ENCODE results near the gene PPP2R1A. TPM values are rescaled to one million over a fixed set of nuclear protein-coding genes. Genes with fewer than 3 reads are reported as not detected.
"Not testable (repeated sequence)": the region's sequence is repeated elsewhere in the genome, so short reads cannot be mapped to it uniquely, and the experiment has no call there.

Gene PPP2R1A
- total RNA-seq, 2 experiments from 2014 or later: 231 to 236 TPM

- ChIA-PET CTCF (no interaction called here), POLR2A (interaction anchor here (0.6 kb wide), 1 partner anchor 550 kb away, joined by 9 read pairs; no protein-coding TSS in a partner anchor)
These were observed 40.8 kb downstream of the PPP2R1A start for GRCh38 chr19:52230685-52231084.

GRCh38 chr19:52231154-52231910 lies 41.5 kb downstream of the PPP2R1A start:
- ChIA-PET POLR2A (interaction anchor here (0.6 kb wide), 1 partner anchor 551 kb away, joined by 9 read pairs; no protein-coding TSS in a partner anchor), CTCF (interaction anchor here (1.1 kb wide), 1 partner anchor 25 kb away, joined by 3 read pairs; no protein-coding TSS in a partner anchor)

- CTCF ChIA-PET: no interaction called here
These were observed 44.6 kb downstream of the PPP2R1A start for GRCh38 chr19:52234406-52234805.

GRCh38 chr19:52237197-52237596 lies 47.3 kb downstream of the PPP2R1A start:
- CTCF ChIA-PET: interaction anchor here (0.8 to 1.5 kb wide), 8 partner anchors 9 to 99 kb away, joined by 3 to 6 read pairs (median 3); partner anchors contain the start of genes ZNF616 and ZNF836
- POLR2A ChIA-PET: no interaction called here

More at GRCh38 chr19:52234406-52234805, 44.6 kb downstream of the PPP2R1A start:
- POLR2A ChIA-PET: no interaction called here

GRCh38 chr19:52237771-52238400 lies 48.0 kb downstream of the PPP2R1A start:
- CTCF ChIA-PET: interaction anchor here (0.8 to 1.5 kb wide), 8 partner anchors 10 to 100 kb away, joined by 3 to 6 read pairs (median 3); partner anchors contain the start of genes ZNF616 and ZNF836
- POLR2A ChIA-PET: no interaction called here

- POLR2A ChIA-PET: no interaction called here
- CTCF ChIA-PET: no interaction called here
These were observed 54.2 kb downstream of the PPP2R1A start for GRCh38 chr19:52244021-52244420.

GRCh38 chr19:52248241-52248640 lies 58.4 kb downstream of the PPP2R1A start:
- ChIA-PET CTCF (interaction anchor here (0.6 kb wide), 1 partner anchor 455 kb away, joined by 6 read pairs; no protein-coding TSS in a partner anchor), POLR2A (no interaction called here)

- CTCF ChIA-PET: no interaction called here
- POLR2A ChIA-PET: no interaction called here
These were observed 68.6 kb downstream of the PPP2R1A start for GRCh38 chr19:52258426-52258825.

GRCh38 chr19:52265556-52265955 lies 75.7 kb downstream of the PPP2R1A start:
- POLR2A ChIA-PET: interaction anchor here (0.5 kb wide), 1 partner anchor 668 kb away, joined by 5 read pairs; no protein-coding TSS in a partner anchor
- CTCF ChIA-PET: not testable (repeated sequence)

- ChIA-PET CTCF (no interaction called here), POLR2A (interaction anchor here (0.7 kb wide), 1 partner anchor 8 kb away, joined by 10 read pairs; no protein-coding TSS in a partner anchor)
These were observed 79.7 kb downstream of the PPP2R1A start, which contains the start of gene ZNF766 for GRCh38 chr19:52269338-52270261. Gene ZNF766, plus strand, starts transcription at chr19:52269587. Its CDS starts 27 bp downstream, at chr19:52269614.

GRCh38 chr19:52270266-52270885 lies 80.5 kb downstream of the PPP2R1A start:
- ChIA-PET POLR2A (interaction anchor here (0.7 kb wide), 1 partner anchor 7 kb away, joined by 10 read pairs; no protein-coding TSS in a partner anchor), CTCF (no interaction called here)

- ChIA-PET POLR2A (no interaction called here), CTCF (no interaction called here)
These were observed 83.4 kb downstream of the PPP2R1A start for GRCh38 chr19:52273301-52273700.

- ChIA-PET POLR2A (no interaction called here), CTCF (interaction anchor here (0.6 kb wide), 1 partner anchor 61 kb away, joined by 5 read pairs; no protein-coding TSS in a partner anchor)
These were observed 84.3 kb downstream of the PPP2R1A start for GRCh38 chr19:52274191-52274590.

GRCh38 chr19:52275988-52276387 lies 86.1 kb downstream of the PPP2R1A start:
- ChIA-PET CTCF (no interaction called here), POLR2A (no interaction called here)

GRCh38 chr19:52277471-52277870 lies 87.6 kb downstream of the PPP2R1A start:
- POLR2A ChIA-PET: interaction anchor here (0.7 to 1.2 kb wide), 2 partner anchors 8 to 89 kb away, joined by 3 to 10 read pairs; no protein-coding TSS in a partner anchor
- CTCF ChIA-PET: no interaction called here

All from activated CD8-positive, alpha-beta memory T cell treated with anti-CD3 and anti-CD28 coated beads for 36 hours (primary cell).